ENCODE measurements around the gene DVL3.
A peak's percentile ranks its signal among the peaks of the same experiment; 100 is the strongest.
"Not testable (repeated sequence)": the region's sequence is repeated elsewhere in the genome, so short reads cannot be mapped to it uniquely, and the experiment has no call there.

DVL3 gene

DNA sequence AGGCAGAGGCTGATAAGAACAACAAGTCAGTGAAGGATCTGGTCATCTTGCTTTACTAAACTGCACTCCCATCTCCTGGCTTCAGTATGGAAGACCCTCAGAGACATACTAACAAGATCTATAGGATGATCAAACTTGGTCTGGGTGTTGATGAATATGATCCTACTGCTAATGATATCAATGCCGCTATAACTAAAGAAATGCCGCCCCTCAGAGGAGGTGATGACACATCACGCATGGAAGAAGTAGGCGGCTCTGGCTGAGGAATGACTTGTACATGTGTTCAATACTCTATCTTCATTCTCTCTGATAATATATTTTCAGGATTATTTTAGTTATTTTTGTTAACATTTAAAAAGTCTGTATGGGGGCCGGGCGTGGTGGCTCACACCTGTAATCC is 37.5 kb upstream of the DVL3 start:
- Histone ChIP-seq H4K20me1 (ENCODE audit: insufficient read depth, low read length) (no peaks in the 10 kb centered on the region), H3K27ac (ENCODE audit: low read depth, low read length, poor library complexity, severe bottlenecking) (no peak overlapping the region), H3K9me2 (ENCODE audit: low read depth, low read length) (no peaks in the 10 kb centered on the region), H3K27me3 (ENCODE audit: insufficient read depth, low read length) (0 out of 2 replicates have a peak, but pooled peaks cover 4% of the 10 kb centered on the region), H3K79me2 (ENCODE audit: insufficient read depth, low read length) (no peaks in the 10 kb centered on the region), H3K4me1 (ENCODE audit: insufficient read depth, low read length, severe bottlenecking) (no peaks in the 10 kb centered on the region), H3K4me2 (ENCODE audit: low read length) (no peak overlapping the region), H2AFZ (ENCODE audit: low read length) (no peak overlapping the region), H3K4me3 (ENCODE audit: low read depth, low read length, poor library complexity, severe bottlenecking) (no peak overlapping the region), H3K9me3 (ENCODE audit: low read length) (no peaks in the 10 kb centered on the region), H3K9ac (ENCODE audit: low read length) (no peak overlapping the region), H3F3A (ENCODE audit: insufficient read depth, low read length) (no peaks in the 10 kb centered on the region), H3K36me3 (ENCODE audit: insufficient read depth, low read length) (no peaks in the 10 kb centered on the region)
- TF ChIP-seq EZH2 (IDR thresholded peaks at IDR 0.05; ENCODE audit: borderline replicate concordance, low read length), result no peak
- TF ChIP-seq, protein P1, sequence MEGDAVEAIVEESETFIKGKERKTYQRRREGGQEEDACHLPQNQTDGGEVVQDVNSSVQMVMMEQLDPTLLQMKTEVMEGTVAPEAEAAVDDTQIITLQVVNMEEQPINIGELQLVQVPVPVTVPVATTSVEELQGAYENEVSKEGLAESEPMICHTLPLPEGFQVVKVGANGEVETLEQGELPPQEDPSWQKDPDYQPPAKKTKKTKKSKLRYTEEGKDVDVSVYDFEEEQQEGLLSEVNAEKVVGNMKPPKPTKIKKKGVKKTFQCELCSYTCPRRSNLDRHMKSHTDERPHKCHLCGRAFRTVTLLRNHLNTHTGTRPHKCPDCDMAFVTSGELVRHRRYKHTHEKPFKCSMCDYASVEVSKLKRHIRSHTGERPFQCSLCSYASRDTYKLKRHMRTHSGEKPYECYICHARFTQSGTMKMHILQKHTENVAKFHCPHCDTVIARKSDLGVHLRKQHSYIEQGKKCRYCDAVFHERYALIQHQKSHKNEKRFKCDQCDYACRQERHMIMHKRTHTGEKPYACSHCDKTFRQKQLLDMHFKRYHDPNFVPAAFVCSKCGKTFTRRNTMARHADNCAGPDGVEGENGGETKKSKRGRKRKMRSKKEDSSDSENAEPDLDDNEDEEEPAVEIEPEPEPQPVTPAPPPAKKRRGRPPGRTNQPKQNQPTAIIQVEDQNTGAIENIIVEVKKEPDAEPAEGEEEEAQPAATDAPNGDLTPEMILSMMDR (IDR thresholded peaks at IDR 0.05; ENCODE audit: low read length), result peak; percentile 55; the same call in 1 of the 2 replicates

DNA sequence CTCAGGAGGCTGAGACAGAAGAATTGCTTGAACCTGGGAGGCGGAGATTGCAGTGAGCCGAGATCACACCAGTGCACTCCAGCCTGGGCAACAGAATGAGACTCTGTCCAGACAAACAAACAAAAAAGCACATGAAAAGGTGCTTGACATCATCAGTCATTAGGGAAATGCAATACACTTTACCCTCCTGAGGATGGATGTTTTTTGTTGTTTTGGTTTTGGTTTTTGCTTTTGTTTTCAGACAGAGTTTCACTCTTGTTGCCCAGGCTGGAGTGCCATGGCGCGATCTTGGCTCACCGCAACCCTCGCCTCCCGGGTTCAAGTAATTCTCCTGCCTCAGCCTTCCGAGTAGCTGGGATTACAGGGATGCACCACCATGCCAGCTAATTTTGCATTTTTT is 34.1 kb upstream of the DVL3 start:
- H4K20me1 ChIP-seq (ENCODE audit: insufficient read depth, low read length); H3F3A ChIP-seq (ENCODE audit: insufficient read depth, low read length); H3K27me3 ChIP-seq (ENCODE audit: insufficient read depth, low read length); H2AFZ ChIP-seq (ENCODE audit: low read length); H3K36me3 ChIP-seq (ENCODE audit: insufficient read depth, low read length); H3K4me2 ChIP-seq (ENCODE audit: low read length); H3K4me3 ChIP-seq (ENCODE audit: low read depth, low read length, poor library complexity, severe bottlenecking); H3K9me2 ChIP-seq (ENCODE audit: low read depth, low read length); H3K9ac ChIP-seq (ENCODE audit: low read length); H3K4me1 ChIP-seq (ENCODE audit: insufficient read depth, low read length, severe bottlenecking); H3K27ac ChIP-seq (ENCODE audit: low read depth, low read length, poor library complexity, severe bottlenecking); H3K9me3 ChIP-seq (ENCODE audit: low read length); H3K79me2 ChIP-seq (ENCODE audit: insufficient read depth, low read length): not testable (repeated sequence)

DNA sequence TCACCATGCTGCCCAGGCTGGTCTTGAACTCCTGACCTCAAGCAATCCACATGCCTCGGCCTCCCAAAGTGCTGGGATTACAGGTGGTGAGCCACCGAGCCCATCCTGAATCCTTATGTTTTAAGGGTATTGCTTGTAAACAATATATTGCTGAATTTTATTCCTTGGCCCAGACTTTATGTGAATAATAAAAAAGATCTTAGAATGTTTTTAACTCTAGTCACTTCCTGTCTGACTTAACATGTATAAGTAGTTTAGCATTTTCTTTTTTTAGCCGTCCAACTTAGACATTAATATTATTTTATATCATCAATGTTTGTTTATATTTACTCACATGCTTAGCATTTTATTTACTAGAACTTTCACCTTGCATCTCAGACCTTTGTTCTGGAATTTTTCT is 29.2 kb upstream of the DVL3 start:
- TF ChIP-seq, protein P1 (IDR thresholded peaks at IDR 0.05; ENCODE audit: low read length), result no peak
- TF ChIP-seq EZH2 (IDR thresholded peaks at IDR 0.05; ENCODE audit: borderline replicate concordance, low read length), result no peak
- Histone ChIP-seq H3K4me2 (ENCODE audit: low read length) (no peak overlapping the region), H3K9ac (ENCODE audit: low read length) (no peak overlapping the region), H3K9me2 (ENCODE audit: low read depth, low read length) (no peaks in the 10 kb centered on the region), H2AFZ (ENCODE audit: low read length) (no peak overlapping the region), H4K20me1 (ENCODE audit: insufficient read depth, low read length) (no peaks in the 10 kb centered on the region), H3K9me3 (ENCODE audit: low read length) (no peaks in the 10 kb centered on the region), H3K27ac (ENCODE audit: low read depth, low read length, poor library complexity, severe bottlenecking) (no peak overlapping the region), H3F3A (ENCODE audit: insufficient read depth, low read length) (no peaks in the 10 kb centered on the region), H3K79me2 (ENCODE audit: insufficient read depth, low read length) (no peaks in the 10 kb centered on the region), H3K36me3 (ENCODE audit: insufficient read depth, low read length) (no peaks in the 10 kb centered on the region), H3K27me3 (ENCODE audit: insufficient read depth, low read length) (no peaks in the 10 kb centered on the region; the same call in 1 of the 2 replicates), H3K4me3 (ENCODE audit: low read depth, low read length, poor library complexity, severe bottlenecking) (no peak overlapping the region), H3K4me1 (ENCODE audit: insufficient read depth, low read length, severe bottlenecking) (no peaks in the 10 kb centered on the region)

DNA sequence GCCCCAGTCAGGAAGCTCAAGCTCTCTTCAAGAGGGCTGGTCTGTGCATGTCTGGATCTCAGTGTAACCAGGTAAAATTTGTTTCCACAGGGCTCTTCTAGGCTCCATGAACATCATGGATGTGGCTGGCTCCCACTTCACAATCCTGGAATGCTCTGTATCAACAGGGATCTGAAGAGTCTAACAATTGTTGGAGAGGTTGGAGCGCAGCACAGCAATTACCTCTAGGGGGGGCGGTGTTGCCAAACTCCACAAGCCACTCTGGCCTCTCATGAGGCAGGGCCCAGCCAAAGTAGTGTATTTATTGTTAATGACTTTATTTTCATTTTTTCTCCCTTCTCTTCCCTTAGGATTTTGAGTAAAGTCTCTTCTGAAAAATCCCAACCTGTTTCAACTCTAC is 26.2 kb upstream of the DVL3 start:
- H2AFZ ChIP-seq (ENCODE audit: low read length), result no peak overlapping the region
- no peak overlapping the region for H3K4me2 ChIP-seq (ENCODE audit: low read length)
- no peaks in the 10 kb centered on the region; the same call in 1 of the 2 replicates for H3K27me3 ChIP-seq (ENCODE audit: insufficient read depth, low read length)
- no peaks in the 10 kb centered on the region for H3K9me3 ChIP-seq (ENCODE audit: low read length)
- no peaks in the 10 kb centered on the region for H3K79me2 ChIP-seq (ENCODE audit: insufficient read depth, low read length)
- no peak overlapping the region for H3K4me3 ChIP-seq (ENCODE audit: low read depth, low read length, poor library complexity, severe bottlenecking)
- peaks cover 7% of the 10 kb centered on the region for H3K4me1 ChIP-seq (ENCODE audit: insufficient read depth, low read length, severe bottlenecking)
- H3K9me2 ChIP-seq (ENCODE audit: low read depth, low read length), result no peaks in the 10 kb centered on the region
- H4K20me1 ChIP-seq (ENCODE audit: insufficient read depth, low read length), result no peaks in the 10 kb centered on the region
- no peak overlapping the region for H3K27ac ChIP-seq (ENCODE audit: low read depth, low read length, poor library complexity, severe bottlenecking)
- no peak overlapping the region for H3K9ac ChIP-seq (ENCODE audit: low read length)
- TF ChIP-seq, protein P1 (IDR thresholded peaks at IDR 0.05; ENCODE audit: low read length), result peak; percentile 80
- TF ChIP-seq EZH2 (IDR thresholded peaks at IDR 0.05; ENCODE audit: borderline replicate concordance, low read length), result no peak
- H3F3A ChIP-seq (ENCODE audit: insufficient read depth, low read length), result no peaks in the 10 kb centered on the region
- no peaks in the 10 kb centered on the region for H3K36me3 ChIP-seq (ENCODE audit: insufficient read depth, low read length)

Measured in OCI-LY1 (cell line).